KBM-7 (cell line): Measurements from ENCODE around the gene SH3BP4.

Source experiments
- DNase-seq: peaks from one replicate; pipeline ENCODE4 v3.0.0-alpha.2; 2015
- in situ Hi-C: fragments of 300-500 bp; cut with MboI; formaldehyde crosslinking; loops from 2 replicates; pipeline ENCODE4 v1.14.3; 2020; ENCODE audit warnings: low sequenced_read_pairs, low pct_unique_long_range_greater_than_20kb, mixed read lengths

Gene SH3BP4

GRCh38 chr2:235094457-235094856 is 142.6 kb downstream of the SH3BP4 start:
- in situ Hi-C loops, result no loop called here

GRCh38 chr2:235095569-235095968 is 143.8 kb downstream of the SH3BP4 start:
- in situ Hi-C loops, result no loop called here
- no peak for DNase-seq

More at GRCh38 chr2:235094457-235094856, 142.6 kb downstream of the SH3BP4 start:
- DNase-seq, result no peak

GRCh38 chr2:235096447-235096846 is 144.6 kb downstream of the SH3BP4 start:
- in situ Hi-C loops, result no loop called here
- DNase-seq, result no peak

GRCh38 chr2:235097196-235097595 is 145.4 kb downstream of the SH3BP4 start:
- in situ Hi-C loops, result no loop called here
- DNase-seq, result no peak

GRCh38 chr2:235098269-235098668 is 146.5 kb downstream of the SH3BP4 start:
- in situ Hi-C loops, result no loop called here
- DNase-seq, result no peak

- no peak for DNase-seq
- in situ Hi-C loops, result no loop called here
These were observed 147.1 kb downstream of the SH3BP4 start for GRCh38 chr2:235098736-235099494.

- in situ Hi-C loops, result loop anchor here (25.0 kb wide), 1 partner anchor 566 kb away; no protein-coding TSS in a partner anchor
These were observed 151.1 kb downstream of the SH3BP4 start for GRCh38 chr2:235102896-235103295.

More at GRCh38 chr2:235102896-235103295, 151.1 kb downstream of the SH3BP4 start:
- no peak for DNase-seq
